ENCODE measurements around the gene TMEM63A.

The TMEM63A gene

GRCh38 chr1:225881959-225882693 is at the start of gene TMEM63A:
TMEM63A (minus strand) TSS chr1:225882380; CDS start chr1:225877580, 4,800 bp downstream.
- DNase-seq (ENCODE audit: low spot score) = peak; percentile 74

GRCh38 chr1:225931270-225932136 is 49.3 kb upstream of the TMEM63A start:
- DNase-seq (ENCODE audit: low spot score) = peak; percentile 63

GRCh38 chr1:225930566-225930965 is 48.4 kb upstream of the TMEM63A start:
- DNase-seq (ENCODE audit: low spot score) = peak; percentile 55

- peak; percentile 38 for DNase-seq (ENCODE audit: low spot score)
Observed at GRCh38 chr1:225929462-225929861, 47.3 kb upstream of the TMEM63A start.

GRCh38 chr1:225928186-225929175 is 46.3 kb upstream of the TMEM63A start:
- peak; percentile 91 for DNase-seq (ENCODE audit: low spot score)

GRCh38 chr1:225926551-225927113 is 44.5 kb upstream of the TMEM63A start:
- DNase-seq (ENCODE audit: low spot score) = peak; percentile 44

GRCh38 chr1:225923692-225924555 is 41.7 kb upstream of the TMEM63A start, which contains the start of gene PYCR2:
PYCR2 (minus strand) TSS chr1:225924250; CDS start chr1:225924110, 140 bp downstream.
- peak; percentile 96 for DNase-seq (ENCODE audit: low spot score)

- no peak for DNase-seq (ENCODE audit: low spot score)
Observed at GRCh38 chr1:225923381-225923691, 41.2 kb upstream of the TMEM63A start.

- no peak for DNase-seq (ENCODE audit: low spot score)
Observed at GRCh38 chr1:225921734-225922709, 39.8 kb upstream of the TMEM63A start.

- DNase-seq (ENCODE audit: low spot score) = peak; percentile 55
Observed at GRCh38 chr1:225919906-225920305, 37.7 kb upstream of the TMEM63A start.

- no peak for DNase-seq (ENCODE audit: low spot score)
Observed at GRCh38 chr1:225918280-225918679, 36.1 kb upstream of the TMEM63A start.

GRCh38 chr1:225917536-225917935 is 35.4 kb upstream of the TMEM63A start:
- peak; percentile 57 for DNase-seq (ENCODE audit: low spot score)

GRCh38 chr1:225917101-225917500 is 34.9 kb upstream of the TMEM63A start:
- no peak for DNase-seq (ENCODE audit: low spot score)

- DNase-seq (ENCODE audit: low spot score) = no peak
Observed at GRCh38 chr1:225915538-225915991, 33.4 kb upstream of the TMEM63A start.

- DNase-seq (ENCODE audit: low spot score) = no peak
Observed at GRCh38 chr1:225914947-225915346, 32.8 kb upstream of the TMEM63A start.

- no peak for DNase-seq (ENCODE audit: low spot score)
Observed at GRCh38 chr1:225914391-225914790, 32.2 kb upstream of the TMEM63A start.

GRCh38 chr1:225911191-225912130 is 29.3 kb upstream of the TMEM63A start:
- peak; percentile 72 for DNase-seq (ENCODE audit: low spot score)

GRCh38 chr1:225909477-225909876 is 27.3 kb upstream of the TMEM63A start:
- no peak for DNase-seq (ENCODE audit: low spot score)
